ENCODE measurements around the gene GALR2.
"Not testable (repeated sequence)": the region's sequence is repeated elsewhere in the genome, so short reads cannot be mapped to it uniquely, and the experiment has no call there.

The GALR2 gene

GRCh38 chr17:76053246-76054111 is 21.1 kb upstream of the GALR2 start:
- Histone ChIP-seq H3K9me3 (ENCODE audit: insufficient read depth, low read length) (no peaks in the 10 kb centered on the region), H3K4me1 (ENCODE audit: insufficient read depth, insufficient read length) (peaks cover 9% of the 10 kb centered on the region), H3K9ac (ENCODE audit: insufficient read length, low read depth) (no peak overlapping the region), H3K27me3 (ENCODE audit: insufficient read depth, insufficient read length) (no peaks in the 10 kb centered on the region), H3K4me3 (ENCODE audit: insufficient read length, low read depth) (no peak overlapping the region), H3K36me3 (ENCODE audit: insufficient read depth, insufficient read length, low read length) (peaks cover 80% of the 10 kb centered on the region)
- no peak for DNase-seq (ENCODE audit: low read depth, low spot score)
- TF ChIP-seq YY1 (IDR thresholded peaks at IDR 0.05; ENCODE audit: insufficient read depth, insufficient read length) (no peak), ZNF274 (IDR thresholded peaks at IDR 0.05; ENCODE audit: low read depth, low read length) (no peak), SUZ12 (IDR thresholded peaks at IDR 0.05; ENCODE audit: extremely low read depth, insufficient read depth, insufficient read length) (no peak)

GRCh38 chr17:76054112-76054476 is 20.5 kb upstream of the GALR2 start:
- DNase-seq (ENCODE audit: low read depth, low spot score): no peak
- no peaks in the 10 kb centered on the region for H3K27me3 ChIP-seq (ENCODE audit: insufficient read depth, insufficient read length)
- TF ChIP-seq ZNF274 (IDR thresholded peaks at IDR 0.05; ENCODE audit: low read depth, low read length): no peak
- no peak for TF ChIP-seq SUZ12 (IDR thresholded peaks at IDR 0.05; ENCODE audit: extremely low read depth, insufficient read depth, insufficient read length)
- no peak for TF ChIP-seq YY1 (IDR thresholded peaks at IDR 0.05; ENCODE audit: insufficient read depth, insufficient read length)
- H3K9me3 ChIP-seq (ENCODE audit: insufficient read depth, low read length): no peaks in the 10 kb centered on the region
- peaks cover 80% of the 10 kb centered on the region for H3K36me3 ChIP-seq (ENCODE audit: insufficient read depth, insufficient read length, low read length)
- H3K4me1 ChIP-seq (ENCODE audit: insufficient read depth, insufficient read length): peaks cover 9% of the 10 kb centered on the region
- H3K9ac ChIP-seq (ENCODE audit: insufficient read length, low read depth): no peak overlapping the region
- no peak overlapping the region for H3K4me3 ChIP-seq (ENCODE audit: insufficient read length, low read depth)

GRCh38 chr17:76056882-76057281 is 17.7 kb upstream of the GALR2 start:
- no peak for DNase-seq (ENCODE audit: low read depth, low spot score)
- Histone ChIP-seq H3K4me1 (ENCODE audit: insufficient read depth, insufficient read length) (peaks cover 4% of the 10 kb centered on the region), H3K9me3 (ENCODE audit: insufficient read depth, low read length) (no peaks in the 10 kb centered on the region), H3K27me3 (ENCODE audit: insufficient read depth, insufficient read length) (no peaks in the 10 kb centered on the region), H3K36me3 (ENCODE audit: insufficient read depth, insufficient read length, low read length) (peaks cover 75% of the 10 kb centered on the region), H3K4me3 (ENCODE audit: insufficient read length, low read depth) (no peak overlapping the region), H3K9ac (ENCODE audit: insufficient read length, low read depth) (no peak overlapping the region)
- TF ChIP-seq YY1 (IDR thresholded peaks at IDR 0.05; ENCODE audit: insufficient read depth, insufficient read length) (no peak), SUZ12 (IDR thresholded peaks at IDR 0.05; ENCODE audit: extremely low read depth, insufficient read depth, insufficient read length) (no peak), ZNF274 (IDR thresholded peaks at IDR 0.05; ENCODE audit: low read depth, low read length) (no peak)

GRCh38 chr17:76058264-76058663 is 16.3 kb upstream of the GALR2 start:
- H3K4me3 ChIP-seq (ENCODE audit: insufficient read length, low read depth); H3K9me3 ChIP-seq (ENCODE audit: insufficient read depth, low read length); H3K27me3 ChIP-seq (ENCODE audit: insufficient read depth, insufficient read length); H3K9ac ChIP-seq (ENCODE audit: insufficient read length, low read depth); H3K4me1 ChIP-seq (ENCODE audit: insufficient read depth, insufficient read length); DNase-seq (ENCODE audit: low read depth, low spot score): not testable (repeated sequence)
- peaks cover 76% of the 10 kb centered on the region for H3K36me3 ChIP-seq (ENCODE audit: insufficient read depth, insufficient read length, low read length)

- Histone ChIP-seq H3K4me1 (ENCODE audit: insufficient read depth, insufficient read length) (no peaks in the 10 kb centered on the region), H3K9me3 (ENCODE audit: insufficient read depth, low read length) (no peaks in the 10 kb centered on the region), H3K36me3 (ENCODE audit: insufficient read depth, insufficient read length, low read length) (peaks cover 83% of the 10 kb centered on the region), H3K27me3 (ENCODE audit: insufficient read depth, insufficient read length) (no peaks in the 10 kb centered on the region), H3K4me3 (ENCODE audit: insufficient read length, low read depth) (no peak overlapping the region), H3K9ac (ENCODE audit: insufficient read length, low read depth) (no peak overlapping the region)
- TF ChIP-seq YY1 (IDR thresholded peaks at IDR 0.05; ENCODE audit: insufficient read depth, insufficient read length) (no peak), SUZ12 (IDR thresholded peaks at IDR 0.05; ENCODE audit: extremely low read depth, insufficient read depth, insufficient read length) (no peak), ZNF274 (IDR thresholded peaks at IDR 0.05; ENCODE audit: low read depth, low read length) (no peak)
- no peak for DNase-seq (ENCODE audit: low read depth, low spot score)
Measured at GRCh38 chr17:76063875-76064546, 10.6 kb upstream of the GALR2 start.

- Histone ChIP-seq H3K4me3 (ENCODE audit: insufficient read length, low read depth) (no peak overlapping the region), H3K9ac (ENCODE audit: insufficient read length, low read depth) (no peak overlapping the region), H3K36me3 (ENCODE audit: insufficient read depth, insufficient read length, low read length) (peaks cover 80% of the 10 kb centered on the region), H3K27me3 (ENCODE audit: insufficient read depth, insufficient read length) (no peaks in the 10 kb centered on the region), H3K4me1 (ENCODE audit: insufficient read depth, insufficient read length) (no peaks in the 10 kb centered on the region), H3K9me3 (ENCODE audit: insufficient read depth, low read length) (no peaks in the 10 kb centered on the region)
- DNase-seq (ENCODE audit: low read depth, low spot score): no peak
- no peak for TF ChIP-seq SUZ12 (IDR thresholded peaks at IDR 0.05; ENCODE audit: extremely low read depth, insufficient read depth, insufficient read length)
- TF ChIP-seq YY1 (IDR thresholded peaks at IDR 0.05; ENCODE audit: insufficient read depth, insufficient read length): no peak
- no peak for TF ChIP-seq ZNF274 (IDR thresholded peaks at IDR 0.05; ENCODE audit: low read depth, low read length)
Measured at GRCh38 chr17:76065775-76066174, 8.8 kb upstream of the GALR2 start.

GRCh38 chr17:76071531-76072147 is 2.9 kb upstream of the GALR2 start:
- DNase-seq (ENCODE audit: low read depth, low spot score): no peak
- Histone ChIP-seq H3K4me3 (ENCODE audit: insufficient read length, low read depth) (peak overlapping the region; percentile 85), H3K9me3 (ENCODE audit: insufficient read depth, low read length) (no peaks in the 10 kb centered on the region), H3K27me3 (ENCODE audit: insufficient read depth, insufficient read length) (peaks cover 40% of the 10 kb centered on the region), H3K9ac (ENCODE audit: insufficient read length, low read depth) (peak overlapping the region; percentile 90), H3K4me1 (ENCODE audit: insufficient read depth, insufficient read length) (peaks cover 11% of the 10 kb centered on the region), H3K36me3 (ENCODE audit: insufficient read depth, insufficient read length, low read length) (peaks cover 29% of the 10 kb centered on the region)
- no peak for TF ChIP-seq YY1 (IDR thresholded peaks at IDR 0.05; ENCODE audit: insufficient read depth, insufficient read length)
- no peak for TF ChIP-seq SUZ12 (IDR thresholded peaks at IDR 0.05; ENCODE audit: extremely low read depth, insufficient read depth, insufficient read length)
- TF ChIP-seq ZNF274 (IDR thresholded peaks at IDR 0.05; ENCODE audit: low read depth, low read length): no peak

Measured in NT2/D1 (cell line).